ENCODE results near the gene FUT2. TPM values are rescaled to one million over a fixed set of nuclear protein-coding genes. Genes with fewer than 3 reads are reported as not detected.
"Not testable (repeated sequence)": the region's sequence is repeated elsewhere in the genome, so short reads cannot be mapped to it uniquely, and the experiment has no call there.

The FUT2 gene
- total and polyA plus RNA-seq, 3 donors from 2014 or later, result 0.12 to 0.47 (median 0.20) TPM

DNA sequence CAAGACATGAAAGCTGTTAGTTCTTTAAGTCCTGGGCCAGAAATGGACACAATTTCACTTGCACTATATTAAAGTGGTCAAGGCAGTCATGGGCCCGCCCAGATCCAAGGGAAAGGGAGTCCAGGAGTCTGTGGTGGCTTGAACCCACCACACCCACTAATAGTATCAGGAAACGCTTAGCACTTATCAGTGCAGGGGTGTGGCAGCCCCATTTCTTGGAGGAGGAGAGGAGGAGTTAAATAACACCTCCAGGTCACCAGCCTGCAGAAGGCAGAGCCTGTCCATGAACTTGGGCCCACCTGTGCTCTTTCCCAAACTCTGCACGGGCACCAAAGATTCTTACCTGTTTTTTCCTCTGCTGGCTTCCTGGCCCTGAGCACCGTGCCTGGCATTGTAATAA is 17.6 kb upstream of the FUT2 start:
- intact Hi-C loops (cut with DNase I; ENCODE audit: low total_unique reads), result no loop called here
- no peaks in the 10 kb centered on the region for H3K9me3 ChIP-seq
- H3K4me3 ChIP-seq, result no peak overlapping the region
- TF ChIP-seq CTCF (IDR thresholded peaks at IDR 0.05) (no peak), POLR2A (IDR thresholded peaks at IDR 0.05) (no peak)
- no peak overlapping the region for H3K27ac ChIP-seq
- H3K27me3 ChIP-seq, result no peaks in the 10 kb centered on the region
- no peak for DNase-seq
- no peaks in the 10 kb centered on the region for H3K36me3 ChIP-seq (ENCODE audit: low read depth, missing control alignments)
- WGBS, 2 donors, result 72 to 74% methylated on average over 4 of the region's 4 CpGs
- H3K4me1 ChIP-seq, result peaks cover 11% of the 10 kb centered on the region

DNA sequence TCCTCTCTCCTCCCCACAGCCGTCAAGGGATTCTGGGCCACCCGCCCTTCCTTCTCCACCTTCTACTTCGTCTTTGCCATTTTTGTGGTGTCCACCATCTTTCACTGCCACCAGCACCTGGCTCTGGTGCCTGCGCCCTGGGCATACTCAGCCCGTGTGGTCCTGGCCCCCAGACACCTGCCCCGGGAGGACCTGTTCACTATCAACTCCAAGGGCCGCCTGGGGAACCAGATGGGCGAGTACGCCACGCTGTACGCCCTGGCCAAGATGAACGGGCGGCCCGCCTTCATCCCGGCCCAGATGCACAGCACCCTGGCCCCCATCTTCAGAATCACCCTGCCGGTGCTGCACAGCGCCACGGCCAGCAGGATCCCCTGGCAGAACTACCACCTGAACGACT is 15.8 kb upstream of the FUT2 start:
- H3K4me3 ChIP-seq; H3K4me1 ChIP-seq; H3K9me3 ChIP-seq; DNase-seq; H3K36me3 ChIP-seq (ENCODE audit: low read depth, missing control alignments); H3K27ac ChIP-seq; intact Hi-C loops (cut with DNase I; ENCODE audit: low total_unique reads); H3K27me3 ChIP-seq: not testable (repeated sequence)
- 94 to 96% methylated on average over 14 to 19 of the region's 19 CpGs for WGBS, 2 donors

GRCh38 chr19:48680436-48681126 is 15.2 kb upstream of the FUT2 start:
- H3K9me3 ChIP-seq, result no peaks in the 10 kb centered on the region
- no peak overlapping the region for H3K27ac ChIP-seq
- H3K36me3 ChIP-seq (ENCODE audit: low read depth, missing control alignments), result no peaks in the 10 kb centered on the region
- 85 to 87% methylated on average over 26 to 45 of the region's 45 CpGs for WGBS, 2 donors
- no peak for TF ChIP-seq CTCF (IDR thresholded peaks at IDR 0.05)
- no peak for TF ChIP-seq POLR2A (IDR thresholded peaks at IDR 0.05)
- H3K4me1 ChIP-seq, result peaks cover 2% of the 10 kb centered on the region
- no peaks in the 10 kb centered on the region for H3K27me3 ChIP-seq
- intact Hi-C loops (cut with DNase I; ENCODE audit: low total_unique reads), result no loop called here
- no peak for DNase-seq
- no peak overlapping the region for H3K4me3 ChIP-seq

DNA sequence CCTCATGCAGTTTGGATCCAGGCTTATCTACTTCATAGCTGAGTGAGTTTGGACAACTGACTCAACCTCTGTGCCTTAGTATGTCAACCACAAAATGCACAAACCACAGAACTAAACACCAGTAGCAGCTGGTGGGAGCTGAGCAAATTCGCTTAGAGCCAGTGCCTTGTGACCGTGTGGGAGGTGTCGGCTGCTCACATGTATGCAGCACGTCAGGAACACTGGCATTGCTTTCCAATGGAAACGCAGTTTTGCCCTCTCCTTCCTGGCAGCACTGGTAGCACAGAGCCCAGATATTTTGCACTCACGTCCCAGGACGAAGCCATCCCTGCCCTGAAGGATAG is 14.7 kb upstream of the FUT2 start:
- Histone ChIP-seq H3K9me3 (no peaks in the 10 kb centered on the region), H3K4me3 (no peak overlapping the region), H3K27ac (no peak overlapping the region), H3K36me3 (ENCODE audit: low read depth, missing control alignments) (no peaks in the 10 kb centered on the region), H3K27me3 (no peaks in the 10 kb centered on the region), H3K4me1 (no peaks in the 10 kb centered on the region)
- peak; percentile 78 for DNase-seq
- 55 to 78% methylated on average over 7 of the region's 7 CpGs for WGBS, 2 donors
- TF ChIP-seq POLR2A (IDR thresholded peaks at IDR 0.05) (no peak), CTCF (IDR thresholded peaks at IDR 0.05) (no peak)
- intact Hi-C loops (cut with DNase I; ENCODE audit: low total_unique reads), result no loop called here

DNA sequence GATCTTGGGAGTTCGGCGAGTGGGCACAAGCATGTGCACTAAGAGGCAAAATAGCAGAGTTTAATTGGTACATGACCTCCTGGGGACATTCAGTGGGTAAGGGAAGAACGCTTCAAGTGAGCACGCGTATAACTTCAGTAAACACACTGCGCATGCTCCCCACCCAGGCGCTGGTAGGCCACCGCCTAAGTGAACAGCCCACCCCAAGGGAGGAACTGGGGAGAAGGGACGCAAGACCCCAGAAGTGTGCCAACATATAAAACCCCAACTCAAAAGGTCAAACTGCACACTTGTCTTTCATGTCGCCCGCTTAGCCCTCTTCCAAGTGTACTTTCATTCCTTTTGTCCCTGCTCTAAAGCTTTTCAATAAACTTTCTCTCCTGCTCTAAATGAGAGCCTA is 12.4 kb upstream of the FUT2 start:
- no peak overlapping the region for H3K27ac ChIP-seq
- TF ChIP-seq CTCF (IDR thresholded peaks at IDR 0.05) (no peak), POLR2A (IDR thresholded peaks at IDR 0.05) (no peak)

More for the DNA sequence above, 12.4 kb upstream of the FUT2 start:
- Histone ChIP-seq H3K4me3 (peak overlapping the region; percentile 10 to 48), H3K9me3 (no peaks in the 10 kb centered on the region), H3K27me3 (no peaks in the 10 kb centered on the region), H3K4me1 (peaks cover 12% of the 10 kb centered on the region), H3K36me3 (ENCODE audit: low read depth, missing control alignments) (no peaks in the 10 kb centered on the region)
- DNase-seq, result peak; percentile 84
- WGBS, 2 donors, result 25 to 50% methylated on average over 11 of the region's 11 CpGs
- intact Hi-C loops (cut with DNase I; ENCODE audit: low total_unique reads), result no loop called here
